ENCODE data around the gene EXOC1.

- TF ChIP-seq CTCF (IDR thresholded peaks at IDR 0.05; ENCODE audit: low read length) (no peak), EZH2 (IDR thresholded peaks at IDR 0.05; ENCODE audit: borderline replicate concordance, low read length) (no peak)
Measured at GRCh38 chr4:55837903-55838302, 15.5 kb upstream of the EXOC1 start.

All from OCI-LY1 (cell line).